ENCODE data around the gene DNAJB5. TPM values are rescaled to one million over a fixed set of nuclear protein-coding genes. Genes with fewer than 3 reads are reported as not detected.

The DNAJB5 gene
- polyA plus RNA-seq, 1 experiment: 6.1 TPM

- ChIA-PET POLR2A (no interaction called here), CTCF (interaction anchor here (0.5 to 1.0 kb wide), 3 partner anchors 16 to 90 kb away, joined by 3 read pairs; no protein-coding TSS in a partner anchor)
- H3K27me3 ChIP-seq (ENCODE audit: control insufficient read depth, insufficient read depth, low read length): no peaks in the 10 kb centered on the region
- H3K4me3 ChIP-seq (ENCODE audit: low read depth, low read length): peak overlapping the region; percentile 40
- no peak for TF ChIP-seq CTCF (IDR thresholded peaks at IDR 0.05; ENCODE audit: insufficient read depth, low read depth, low read length)
- no peak for DNase-seq (ENCODE audit: low read depth)
- H3K36me3 ChIP-seq (ENCODE audit: control insufficient read depth, insufficient read depth, low read length): no peaks in the 10 kb centered on the region
Measured at GRCh38 chr9:34988218-34989002, 1.1 kb upstream of the DNAJB5 start.

GRCh38 chr9:34989946-34990635 is 546 bp downstream of the DNAJB5 start:
- POLR2A ChIA-PET: no interaction called here

GRCh38 chr9:34990908-34991606 is 1.5 kb downstream of the DNAJB5 start:
- no peaks in the 10 kb centered on the region for H3K36me3 ChIP-seq (ENCODE audit: control insufficient read depth, insufficient read depth, low read length)
- no peak overlapping the region for H3K4me3 ChIP-seq (ENCODE audit: low read depth, low read length)
- CTCF ChIA-PET: interaction anchor here (2.0 kb wide), 1 partner anchor 92 kb away, joined by 7 read pairs; no protein-coding TSS in a partner anchor
- no peaks in the 10 kb centered on the region for H3K27me3 ChIP-seq (ENCODE audit: control insufficient read depth, insufficient read depth, low read length)
- POLR2A ChIA-PET: interaction anchor here (1.2 kb wide), 1 partner anchor 82 kb away, joined by 3 read pairs; the partner anchor contains the start of gene VCP
- no peak for DNase-seq (ENCODE audit: low read depth)
- no peak for TF ChIP-seq CTCF (IDR thresholded peaks at IDR 0.05; ENCODE audit: insufficient read depth, low read depth, low read length)

More at GRCh38 chr9:34989946-34990635, 546 bp downstream of the DNAJB5 start:
- TF ChIP-seq CTCF (IDR thresholded peaks at IDR 0.05; ENCODE audit: insufficient read depth, low read depth, low read length): no peak
- Histone ChIP-seq H3K27me3 (ENCODE audit: control insufficient read depth, insufficient read depth, low read length) (no peaks in the 10 kb centered on the region), H3K36me3 (ENCODE audit: control insufficient read depth, insufficient read depth, low read length) (no peaks in the 10 kb centered on the region), H3K4me3 (ENCODE audit: low read depth, low read length) (peak overlapping the region; percentile 91)
- CTCF ChIA-PET: interaction anchor here (1.0 to 2.0 kb wide), 4 partner anchors 61 to 105 kb away, joined by 3 to 7 read pairs (median 4); partner anchors contain the start of gene FANCG
- no peak for DNase-seq (ENCODE audit: low read depth)

GRCh38 chr9:34991607-34992375 is 2.2 kb downstream of the DNAJB5 start:
- POLR2A ChIA-PET: interaction anchor here (1.2 kb wide), 1 partner anchor 81 kb away, joined by 3 read pairs; the partner anchor contains the start of gene VCP
- Histone ChIP-seq H3K4me3 (ENCODE audit: low read depth, low read length) (no peak overlapping the region), H3K36me3 (ENCODE audit: control insufficient read depth, insufficient read depth, low read length) (peaks cover 4% of the 10 kb centered on the region), H3K27me3 (ENCODE audit: control insufficient read depth, insufficient read depth, low read length) (no peaks in the 10 kb centered on the region)
- no peak for DNase-seq (ENCODE audit: low read depth)
- CTCF ChIA-PET: interaction anchor here (4.1 kb wide), 1 partner anchor 92 kb away, joined by 36 read pairs; no protein-coding TSS in a partner anchor
- TF ChIP-seq CTCF (IDR thresholded peaks at IDR 0.05; ENCODE audit: insufficient read depth, low read depth, low read length): no peak

Measured in BJ (cell line).